Parathyroid adenoma (tissue), 2 donors: ENCODE data around the gene DNAJC5.
"Not testable (repeated sequence)": the region's sequence is repeated elsewhere in the genome, so short reads cannot be mapped to it uniquely, and the experiment has no call there.

Source experiments
- H2AFZ ChIP-seq: fragments of 300-600 bp; sonication (generic); one replicate; pipeline ENCODE4 v1.7.0; 2017; ENCODE audit warnings: antibody characterized with exemption, mild to moderate bottlenecking
- H3K27ac ChIP-seq: fragments of 300-600 bp; sonication (generic); one replicate; pipeline ENCODE4 v1.7.0; 2017
- H3K27me3 ChIP-seq: fragments of 300-600 bp; sonication (generic); one replicate; pipeline ENCODE4 v1.7.0; 2017; ENCODE audit warnings: low read length; ENCODE audit not compliant: control insufficient read depth, insufficient read depth
- H3K36me3 ChIP-seq: fragments of 300-600 bp; sonication (generic); one replicate; pipeline ENCODE4 v1.7.0; 2017; ENCODE audit warnings: low read length; ENCODE audit not compliant: control insufficient read depth, insufficient read depth
- H3K4me1 ChIP-seq: fragments of 300-600 bp; sonication (generic); one replicate; pipeline ENCODE4 v1.7.0; 2017; ENCODE audit warnings: control low read depth
- H3K4me2 ChIP-seq: fragments of 300-600 bp; sonication (generic); one replicate; pipeline ENCODE4 v1.7.0; 2017; ENCODE audit warnings: low read length
- H3K4me3 ChIP-seq: fragments of 300-600 bp; sonication (generic); one replicate; pipeline ENCODE4 v1.7.0; 2017; ENCODE audit warnings: low read depth, low read length
- H3K79me2 ChIP-seq: fragments of 300-600 bp; sonication (generic); one replicate; pipeline ENCODE4 v1.7.0; 2017; ENCODE audit warnings: control low read depth
- H3K9ac ChIP-seq: fragments of 300-600 bp; sonication (generic); one replicate; pipeline ENCODE4 v1.7.0; 2017; ENCODE audit warnings: mild to moderate bottlenecking
- H3K9me3 ChIP-seq: fragments of 300-600 bp; sonication (generic); one replicate; pipeline ENCODE4 v1.7.0; 2017; ENCODE audit warnings: low read length; ENCODE audit not compliant: control insufficient read depth
- CTCF ChIP-seq: fragments of 300-600 bp; sonication (generic); IDR thresholded peaks from one replicate; pipeline ENCODE4 v1.7.0; 2017; ENCODE audit warnings: antibody characterized with exemption, mild to moderate bottlenecking
- donor health status: primary hyperparathyroidism.

DNAJC5 gene

GRCh38 chr20:63913768-63914167 lies 18.8 kb downstream of the DNAJC5 start:
- Histone ChIP-seq H3K9ac (no peak overlapping the region), H3K79me2 (peaks cover 84% of the 10 kb centered on the region), H3K4me3 (no peak overlapping the region), H3K4me2 (no peak overlapping the region), H3K36me3 (no peaks in the 10 kb centered on the region), H3K9me3 (no peaks in the 10 kb centered on the region), H3K4me1 (no peaks in the 10 kb centered on the region), H3K27ac (no peak overlapping the region), H2AFZ (no peak overlapping the region), H3K27me3 (no peaks in the 10 kb centered on the region)
- TF ChIP-seq CTCF: no peak

- no peak overlapping the region for H3K9ac ChIP-seq
- no peaks in the 10 kb centered on the region for H3K4me1 ChIP-seq
- peaks cover 73% of the 10 kb centered on the region for H3K79me2 ChIP-seq
- no peak overlapping the region for H2AFZ ChIP-seq
- no peaks in the 10 kb centered on the region for H3K27me3 ChIP-seq
- TF ChIP-seq CTCF: no peak
- no peaks in the 10 kb centered on the region for H3K9me3 ChIP-seq
- no peaks in the 10 kb centered on the region for H3K36me3 ChIP-seq
- H3K27ac ChIP-seq: no peak overlapping the region
- no peak overlapping the region for H3K4me3 ChIP-seq
- H3K4me2 ChIP-seq: no peak overlapping the region
Measured at GRCh38 chr20:63915471-63915870, 20.5 kb downstream of the DNAJC5 start.

- H3K4me2 ChIP-seq, H3K4me3 ChIP-seq, H3K36me3 ChIP-seq, H2AFZ ChIP-seq, H3K9me3 ChIP-seq, H3K27ac ChIP-seq, H3K4me1 ChIP-seq, H3K27me3 ChIP-seq, H3K9ac ChIP-seq: not testable (repeated sequence)
- H3K79me2 ChIP-seq: peaks cover 71% of the 10 kb centered on the region
Measured at GRCh38 chr20:63916371-63916939, 21.5 kb downstream of the DNAJC5 start.

- Histone ChIP-seq H3K4me2 (no peak overlapping the region), H3K79me2 (peaks cover 71% of the 10 kb centered on the region), H3K4me3 (no peak overlapping the region), H3K9me3 (no peaks in the 10 kb centered on the region), H3K4me1 (no peaks in the 10 kb centered on the region), H3K27ac (no peak overlapping the region), H3K36me3 (no peaks in the 10 kb centered on the region), H2AFZ (no peak overlapping the region), H3K27me3 (no peaks in the 10 kb centered on the region), H3K9ac (no peak overlapping the region)
- TF ChIP-seq CTCF: no peak
Measured at GRCh38 chr20:63917811-63918210, 22.9 kb downstream of the DNAJC5 start.

GRCh38 chr20:63919130-63919529 lies 24.2 kb downstream of the DNAJC5 start:
- Histone ChIP-seq H3K4me2 (no peak overlapping the region), H3K4me3 (no peak overlapping the region), H3K9me3 (no peaks in the 10 kb centered on the region), H2AFZ (no peak overlapping the region), H3K4me1 (no peaks in the 10 kb centered on the region), H3K79me2 (peaks cover 65% of the 10 kb centered on the region), H3K27me3 (no peaks in the 10 kb centered on the region), H3K9ac (no peak overlapping the region), H3K36me3 (no peaks in the 10 kb centered on the region), H3K27ac (no peak overlapping the region)
- TF ChIP-seq CTCF: no peak
